Left ventricle myocardium superior (tissue), 1 donor: ENCODE results near the gene BDP1. TPM values are rescaled to one million over a fixed set of nuclear protein-coding genes. Genes with fewer than 3 reads are reported as not detected.
"Not testable (repeated sequence)": the region's sequence is repeated elsewhere in the genome, so short reads cannot be mapped to it uniquely, and the experiment has no call there.

ENCODE experiments used
- ATAC-seq: fragments of 200-7000 bp; cut with Tn5 transposase; one replicate; pipeline ENCODE4 v1.9.1; 2020; ENCODE audit warnings: mild to moderate bottlenecking, moderate library complexity
- DNase-seq: peaks from one replicate; pipeline ENCODE4 v3.0.0-alpha.2; 2020
- intact Hi-C: fragments of 100-400 bp; cut with micrococcal nuclease; formaldehyde crosslinking; loops from one replicate; pipeline ENCODE4 v1.11.0; 2022
- total RNA-seq: library from RNA; stranded (reverse); fragmentation: NEBNext Ultra II Directional; extraction: Animal tissue kit (Norgen Biotek cat#: 25700); gene quantifications from one replicate; pipeline ENCODE4 v1.2.1, GENCODE V29; 2021
- donor health status: DM: no; HTN: yes; CAD: no; lungs with severe emphysema.

Gene BDP1
- total RNA-seq, 1 donor from 2014 or later: 15.6 TPM

- DNase-seq: no peak
- ATAC-seq: no peak
- intact Hi-C loops: no loop called here
Observed at GRCh38 chr5:71591100-71591499, 135.6 kb downstream of the BDP1 start.

- ATAC-seq: no peak
- intact Hi-C loops: no loop called here
- DNase-seq: no peak
Observed at GRCh38 chr5:71596169-71596568, 140.7 kb downstream of the BDP1 start.

- no peak for ATAC-seq
- intact Hi-C loops: no loop called here
- DNase-seq: no peak
Observed at GRCh38 chr5:71597001-71597400, 141.6 kb downstream of the BDP1 start.

- intact Hi-C loops: no loop called here
- DNase-seq (no peak), ATAC-seq (peak; percentile 54)
Observed at GRCh38 chr5:71600783-71601182, 145.3 kb downstream of the BDP1 start.

- DNase-seq: no peak
- intact Hi-C loops: no loop called here
Observed at GRCh38 chr5:71601222-71602026, 146.0 kb downstream of the BDP1 start.

GRCh38 chr5:71609916-71610315 is 154.5 kb downstream of the BDP1 start:
- DNase-seq, intact Hi-C loops, ATAC-seq: not testable (repeated sequence)

More at GRCh38 chr5:71601222-71602026, 146.0 kb downstream of the BDP1 start:
- ATAC-seq: peak; percentile 93

GRCh38 chr5:71615809-71616208 is 160.4 kb downstream of the BDP1 start:
- no peak for ATAC-seq
- intact Hi-C loops: no loop called here
- no peak for DNase-seq

Other genes with a start within 250 kb of the BDP1 start
- 118 TPM for gene MCCC2, start 131.7 kb downstream of the BDP1 start, total RNA-seq